Fibroblast of villous mesenchyme (primary cell): ENCODE results near the gene TTPAL. TPM values are rescaled to one million over a fixed set of nuclear protein-coding genes. Genes with fewer than 3 reads are reported as not detected.

Source experiments
- DNase-seq: peaks from one replicate; pipeline ENCODE4 v3.0.0-alpha.2; 2010; ENCODE audit warnings: low read depth
- H3K4me3 ChIP-seq: 2 replicates; pipeline ENCODE4 v1.5.1; 2011; ENCODE audit warnings: low read depth, mild to moderate bottlenecking, low read length
- total RNA-seq: library from RNA; depleted of rRNA; stranded (reverse); fragments of >200 nt; gene quantifications from 2 replicates; pipeline ENCODE4 v1.2.3, GENCODE V29; 2012
- TF ChIP-seq, protein P1 (sequence below): IDR thresholded peaks from 2 replicates; pipeline ENCODE4 v1.5.1; 2012; ENCODE audit warnings: low read depth, mild to moderate bottlenecking, low read length; ENCODE audit not compliant: insufficient read depth

The TTPAL gene
- total RNA-seq, 1 donor = 22.9 TPM

DNA sequence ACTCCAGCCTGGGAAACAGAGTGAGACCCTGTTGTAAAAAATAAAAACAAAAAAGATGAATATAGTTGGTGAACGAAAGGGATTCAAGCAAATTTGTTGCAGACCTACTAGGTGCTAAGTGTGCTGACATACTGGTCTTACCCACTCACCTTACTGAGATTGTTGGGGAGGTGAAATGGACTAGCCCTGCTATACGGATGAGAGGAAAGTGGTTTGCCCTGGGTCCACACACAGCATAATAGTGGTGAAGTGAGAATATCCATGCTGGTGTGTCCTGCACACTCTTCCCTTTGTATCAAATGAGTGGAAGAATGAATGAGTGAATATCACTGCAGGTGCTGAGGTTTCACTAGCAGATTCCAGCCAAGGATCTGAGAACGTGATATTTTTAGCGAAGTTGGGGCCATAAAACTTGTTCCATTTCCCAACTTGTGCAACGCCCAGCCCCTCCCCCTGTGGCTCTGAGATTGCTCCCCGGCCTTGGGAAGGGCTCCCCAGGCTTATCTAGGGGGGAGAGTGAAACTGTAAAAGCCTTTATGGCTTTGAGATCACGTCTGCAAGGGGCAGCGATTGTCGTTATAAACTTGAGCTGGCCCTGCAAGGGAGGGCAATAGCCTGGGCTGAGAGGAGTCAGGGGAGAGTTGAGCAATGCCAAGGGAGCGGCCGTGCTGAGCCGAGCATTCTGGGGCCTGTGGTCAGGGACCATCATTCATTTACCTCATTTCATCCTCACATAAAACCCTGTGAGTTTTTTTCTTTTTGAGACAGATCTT is 33.2 kb upstream of the TTPAL start:
- TF ChIP-seq, protein P1, sequence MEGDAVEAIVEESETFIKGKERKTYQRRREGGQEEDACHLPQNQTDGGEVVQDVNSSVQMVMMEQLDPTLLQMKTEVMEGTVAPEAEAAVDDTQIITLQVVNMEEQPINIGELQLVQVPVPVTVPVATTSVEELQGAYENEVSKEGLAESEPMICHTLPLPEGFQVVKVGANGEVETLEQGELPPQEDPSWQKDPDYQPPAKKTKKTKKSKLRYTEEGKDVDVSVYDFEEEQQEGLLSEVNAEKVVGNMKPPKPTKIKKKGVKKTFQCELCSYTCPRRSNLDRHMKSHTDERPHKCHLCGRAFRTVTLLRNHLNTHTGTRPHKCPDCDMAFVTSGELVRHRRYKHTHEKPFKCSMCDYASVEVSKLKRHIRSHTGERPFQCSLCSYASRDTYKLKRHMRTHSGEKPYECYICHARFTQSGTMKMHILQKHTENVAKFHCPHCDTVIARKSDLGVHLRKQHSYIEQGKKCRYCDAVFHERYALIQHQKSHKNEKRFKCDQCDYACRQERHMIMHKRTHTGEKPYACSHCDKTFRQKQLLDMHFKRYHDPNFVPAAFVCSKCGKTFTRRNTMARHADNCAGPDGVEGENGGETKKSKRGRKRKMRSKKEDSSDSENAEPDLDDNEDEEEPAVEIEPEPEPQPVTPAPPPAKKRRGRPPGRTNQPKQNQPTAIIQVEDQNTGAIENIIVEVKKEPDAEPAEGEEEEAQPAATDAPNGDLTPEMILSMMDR = no peak
- no peak overlapping the region for H3K4me3 ChIP-seq
- peak; percentile 61 for DNase-seq

DNA sequence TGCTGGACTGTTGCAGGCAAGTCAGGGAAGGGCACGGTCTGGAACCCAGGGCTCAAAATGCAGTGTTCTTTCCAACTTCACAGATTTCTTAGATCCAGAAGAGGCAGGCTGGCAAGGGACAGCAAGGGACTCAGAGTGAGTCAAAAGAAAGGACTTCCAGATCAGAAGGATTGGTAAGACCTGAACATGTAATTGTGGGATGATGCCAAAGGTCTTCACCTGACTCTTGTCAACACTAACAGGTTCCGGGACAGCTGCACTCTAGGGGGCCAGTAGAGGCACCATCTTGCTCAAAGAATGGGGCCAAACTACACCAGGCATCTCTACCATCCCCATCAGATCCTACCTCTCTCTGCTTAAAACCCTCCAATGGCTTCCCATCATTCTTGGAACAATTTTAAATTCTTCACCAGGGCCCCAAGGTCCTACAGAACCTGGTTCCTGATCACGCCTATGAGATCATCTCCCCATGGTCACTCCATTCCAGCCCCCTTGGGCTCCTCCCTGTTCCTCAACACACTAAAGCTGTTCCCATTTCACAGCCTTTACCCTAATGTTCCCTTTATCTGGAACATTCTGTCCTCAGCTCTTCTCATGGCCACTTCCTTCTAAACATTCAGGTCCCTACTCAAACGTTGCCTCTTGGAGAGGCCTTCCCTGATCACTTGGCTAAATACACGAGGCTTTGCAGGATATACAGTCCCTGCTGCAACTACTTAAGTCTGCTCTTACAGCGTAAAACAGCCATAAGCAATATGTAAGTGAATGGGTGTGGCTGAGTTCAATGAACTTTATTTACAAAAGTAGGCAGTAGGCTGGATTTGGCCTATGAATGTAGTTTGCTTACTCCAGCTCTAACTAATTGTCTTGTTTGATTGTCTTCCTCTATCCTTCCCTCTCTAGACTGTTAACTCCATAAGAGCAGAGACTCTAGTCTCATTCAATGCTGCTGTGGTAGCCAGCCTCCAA is 29.6 kb upstream of the TTPAL start:
- no peak overlapping the region for H3K4me3 ChIP-seq
- no peak for DNase-seq
- TF ChIP-seq, protein P1 = no peak

GRCh38 chr20:44447827-44448419 is 27.8 kb upstream of the TTPAL start:
- no peak for DNase-seq
- no peak overlapping the region for H3K4me3 ChIP-seq
- TF ChIP-seq, protein P1 = no peak

GRCh38 chr20:44448753-44449546 is 26.7 kb upstream of the TTPAL start:
- DNase-seq = peak; percentile 20
- TF ChIP-seq, protein P1 = peak; percentile 41
- no peak overlapping the region for H3K4me3 ChIP-seq

DNA sequence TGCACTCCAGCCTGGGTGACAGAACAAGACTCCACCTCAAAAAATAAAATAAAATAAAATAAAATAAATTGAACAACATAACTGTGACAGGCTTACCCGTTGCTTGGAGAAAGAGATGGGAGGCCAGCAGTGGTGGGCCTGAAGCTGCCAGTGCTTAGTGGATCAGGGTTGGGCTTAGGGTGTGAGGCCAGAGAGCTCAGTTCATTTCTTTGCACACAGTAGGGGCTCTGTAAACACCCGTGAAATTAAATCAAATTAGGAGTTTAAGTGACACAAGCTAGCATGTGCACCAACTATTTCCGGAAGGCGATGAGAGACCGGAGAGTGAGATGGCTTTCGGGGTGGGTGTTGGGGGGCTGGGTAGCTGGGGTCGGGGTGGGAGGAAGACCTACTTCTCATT is 25.8 kb upstream of the TTPAL start:
- TF ChIP-seq, protein P1 = no peak
- DNase-seq = no peak
- no peak overlapping the region for H3K4me3 ChIP-seq
